Mammary epithelial cell (primary cell): ENCODE measurements around the gene PHF19.

ENCODE experiments used
- EZH2 ChIP-seq: IDR thresholded peaks from 2 replicates; pipeline ENCODE4 v1.6.1; 2012; ENCODE audit warnings: low read length, inconsistent platforms, borderline replicate concordance
- TF ChIP-seq, protein P1 (sequence below), 2 donors: IDR thresholded peaks in 1 of 2; conservative IDR thresholded peaks in 1 of 2; 2 replicates each; pipeline ENCODE4 v1.5.1; 2011 to 2012; ENCODE audit warnings: inconsistent platforms in 2 of 2, low read length in 2 of 2, mild to moderate bottlenecking in 2 of 2, control low read depth in 1 of 2, low read depth in 1 of 2; ENCODE audit not compliant: insufficient read depth in 1 of 2; ENCODE audit errors: extremely low read depth in 1 of 2

DNA sequence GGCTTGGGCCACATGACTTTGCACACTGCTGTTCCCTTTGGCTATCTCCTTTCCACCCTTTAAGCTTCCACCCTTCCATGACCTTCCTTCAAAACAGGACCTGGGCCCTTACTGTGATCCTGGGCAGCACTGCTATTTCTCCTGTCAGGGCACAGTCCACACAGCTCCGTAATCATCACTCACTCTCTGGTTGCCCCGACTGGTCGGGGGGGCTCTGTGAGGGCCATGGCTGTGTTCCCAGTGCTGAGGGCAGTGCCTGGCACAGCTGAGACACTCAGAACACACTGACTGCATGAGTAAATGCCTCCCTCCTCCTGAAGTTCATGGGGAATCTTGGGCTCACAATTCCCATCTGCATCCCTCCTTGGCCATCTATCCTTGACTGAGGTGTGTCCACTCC is 37.4 kb upstream of the PHF19 start:
- TF ChIP-seq EZH2: no peak
- TF ChIP-seq, protein P1, sequence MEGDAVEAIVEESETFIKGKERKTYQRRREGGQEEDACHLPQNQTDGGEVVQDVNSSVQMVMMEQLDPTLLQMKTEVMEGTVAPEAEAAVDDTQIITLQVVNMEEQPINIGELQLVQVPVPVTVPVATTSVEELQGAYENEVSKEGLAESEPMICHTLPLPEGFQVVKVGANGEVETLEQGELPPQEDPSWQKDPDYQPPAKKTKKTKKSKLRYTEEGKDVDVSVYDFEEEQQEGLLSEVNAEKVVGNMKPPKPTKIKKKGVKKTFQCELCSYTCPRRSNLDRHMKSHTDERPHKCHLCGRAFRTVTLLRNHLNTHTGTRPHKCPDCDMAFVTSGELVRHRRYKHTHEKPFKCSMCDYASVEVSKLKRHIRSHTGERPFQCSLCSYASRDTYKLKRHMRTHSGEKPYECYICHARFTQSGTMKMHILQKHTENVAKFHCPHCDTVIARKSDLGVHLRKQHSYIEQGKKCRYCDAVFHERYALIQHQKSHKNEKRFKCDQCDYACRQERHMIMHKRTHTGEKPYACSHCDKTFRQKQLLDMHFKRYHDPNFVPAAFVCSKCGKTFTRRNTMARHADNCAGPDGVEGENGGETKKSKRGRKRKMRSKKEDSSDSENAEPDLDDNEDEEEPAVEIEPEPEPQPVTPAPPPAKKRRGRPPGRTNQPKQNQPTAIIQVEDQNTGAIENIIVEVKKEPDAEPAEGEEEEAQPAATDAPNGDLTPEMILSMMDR (conservative IDR thresholded peaks at IDR 0.05 in 1 of 2, IDR thresholded peaks at IDR 0.05 in 1 of 2; ENCODE audit: extremely low read depth in 1 of 2, insufficient read depth in 1 of 2, low read depth in 1 of 2, low read length in 2 of 2): no peak
